KOPT-K1 (cell line): ENCODE results near the gene LRRC4B.
"Not testable (repeated sequence)": the region's sequence is repeated elsewhere in the genome, so short reads cannot be mapped to it uniquely, and the experiment has no call there.

Experiments
- H3K27ac ChIP-seq: fragments of 200-600 bp; sonication (generic); 2 replicates; pipeline ENCODE4 v1.5.1; 2016; ENCODE audit warnings: antibody characterized with exemption, mild to moderate bottlenecking, low read depth, low read length; ENCODE audit not compliant: poor library complexity, severe bottlenecking
- H3K36me3 ChIP-seq: fragments of 200-600 bp; sonication (generic); 2 replicates; pipeline ENCODE4 v1.5.1; 2017; ENCODE audit warnings: antibody characterized with exemption, mild to moderate bottlenecking, low read length, moderate library complexity; ENCODE audit not compliant: insufficient read depth
- H3K9me3 ChIP-seq: fragments of 200-600 bp; sonication (generic); 2 replicates; pipeline ENCODE4 v1.5.1; 2017; ENCODE audit warnings: antibody characterized with exemption, low read length, mild to moderate bottlenecking; ENCODE audit not compliant: insufficient read depth, poor library complexity, severe bottlenecking

LRRC4B gene

DNA sequence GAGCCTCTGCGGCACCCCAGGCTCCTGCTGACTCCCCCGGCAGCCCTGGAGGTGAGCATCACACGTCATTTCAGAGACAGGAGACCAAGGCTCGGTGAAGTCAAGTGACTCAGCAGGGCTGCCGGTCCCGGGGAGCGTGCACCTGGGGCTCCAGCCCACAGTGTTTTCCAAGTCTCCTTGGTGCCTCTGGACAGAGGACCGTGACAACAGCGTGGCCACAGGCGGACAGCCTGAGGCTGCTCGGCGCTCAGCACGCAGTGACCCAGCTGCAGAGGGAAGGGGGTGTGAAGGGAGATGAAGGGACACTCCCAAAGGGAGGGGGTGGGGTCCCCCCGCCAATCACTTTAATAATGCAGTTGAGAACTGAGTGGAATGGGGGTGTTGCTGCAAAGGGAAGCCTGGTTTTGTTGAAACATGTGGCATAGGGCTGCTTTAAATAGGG lies 37.0 kb downstream of the LRRC4B start:
- Histone ChIP-seq H3K9me3 (peaks cover 17% of the 10 kb centered on the region), H3K36me3 (no peaks in the 10 kb centered on the region), H3K27ac (no peak overlapping the region)

DNA sequence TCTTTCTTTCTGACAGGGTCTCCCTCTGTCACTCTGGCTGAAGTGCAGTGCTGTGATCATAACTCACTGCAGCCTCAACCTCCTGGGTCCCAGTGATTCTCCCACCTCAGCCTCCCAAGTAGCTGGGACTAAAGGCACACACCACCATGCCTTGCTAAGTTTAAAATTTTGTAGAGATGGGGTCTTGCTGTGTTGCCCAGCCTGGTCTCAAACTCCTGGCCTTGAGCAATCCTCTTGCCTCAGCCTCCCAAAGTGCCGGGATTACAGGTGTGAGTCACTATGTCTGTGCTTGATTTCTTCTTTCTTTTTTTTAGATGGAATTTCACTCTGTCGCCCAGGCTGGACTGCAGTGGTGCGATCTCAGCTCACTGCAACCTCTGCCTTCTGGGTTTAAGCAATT lies 40.2 kb downstream of the LRRC4B start:
- not testable (repeated sequence) for H3K27ac ChIP-seq, H3K36me3 ChIP-seq
- H3K9me3 ChIP-seq: peaks cover 10% of the 10 kb centered on the region

DNA sequence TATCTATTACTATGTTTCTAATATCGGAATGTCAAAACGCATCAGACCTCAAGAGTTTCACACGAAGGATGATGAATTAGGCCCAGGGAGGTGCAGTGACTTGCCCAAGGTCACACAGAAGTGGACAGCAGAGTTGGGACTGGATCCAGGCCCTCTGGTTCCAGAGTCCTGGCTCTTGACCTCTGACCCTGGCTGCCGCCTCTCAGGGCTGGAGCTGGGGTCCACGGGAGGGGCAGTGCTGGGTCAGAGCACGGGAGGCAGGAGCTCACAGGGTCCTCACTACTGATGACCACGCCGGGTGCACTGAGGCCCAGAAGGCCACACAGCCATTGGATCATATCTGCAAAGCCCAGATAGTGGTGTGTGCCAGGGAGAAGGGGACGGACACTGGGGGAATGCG lies 45.4 kb downstream of the LRRC4B start:
- Histone ChIP-seq H3K36me3 (no peaks in the 10 kb centered on the region), H3K9me3 (no peaks in the 10 kb centered on the region), H3K27ac (no peak overlapping the region)

DNA sequence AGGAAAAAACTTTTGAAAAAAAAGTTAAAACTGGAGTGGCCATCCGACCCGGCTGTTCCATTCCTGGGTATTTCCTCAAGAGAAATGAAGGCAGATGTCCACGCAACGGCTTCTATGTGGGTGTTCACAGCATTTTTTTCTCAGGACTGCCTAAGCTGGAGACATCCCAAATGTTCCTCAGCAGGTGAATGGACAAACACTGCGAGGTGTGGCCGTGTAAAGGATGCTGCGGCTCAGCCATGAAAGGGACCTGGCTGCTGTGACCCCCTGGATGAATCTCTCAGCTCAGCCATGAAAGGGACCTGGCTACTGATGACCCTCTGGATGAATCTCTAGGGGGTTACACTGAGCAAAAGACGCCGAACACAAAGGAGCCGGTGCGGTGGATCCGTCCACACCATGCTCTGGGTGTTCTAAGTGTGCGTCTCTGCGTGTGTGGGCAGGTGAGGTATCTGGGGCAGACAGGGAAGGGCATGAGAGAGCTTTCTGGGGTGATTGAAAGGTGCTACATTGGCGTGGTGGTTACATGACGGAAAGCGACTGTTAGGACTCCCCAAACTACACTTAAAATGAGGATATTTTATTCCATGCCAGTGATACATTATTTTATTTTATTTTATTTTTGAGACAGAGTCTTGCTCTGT lies 47.3 kb downstream of the LRRC4B start:
- Histone ChIP-seq H3K27ac (no peak overlapping the region), H3K36me3 (no peaks in the 10 kb centered on the region), H3K9me3 (no peaks in the 10 kb centered on the region)

DNA sequence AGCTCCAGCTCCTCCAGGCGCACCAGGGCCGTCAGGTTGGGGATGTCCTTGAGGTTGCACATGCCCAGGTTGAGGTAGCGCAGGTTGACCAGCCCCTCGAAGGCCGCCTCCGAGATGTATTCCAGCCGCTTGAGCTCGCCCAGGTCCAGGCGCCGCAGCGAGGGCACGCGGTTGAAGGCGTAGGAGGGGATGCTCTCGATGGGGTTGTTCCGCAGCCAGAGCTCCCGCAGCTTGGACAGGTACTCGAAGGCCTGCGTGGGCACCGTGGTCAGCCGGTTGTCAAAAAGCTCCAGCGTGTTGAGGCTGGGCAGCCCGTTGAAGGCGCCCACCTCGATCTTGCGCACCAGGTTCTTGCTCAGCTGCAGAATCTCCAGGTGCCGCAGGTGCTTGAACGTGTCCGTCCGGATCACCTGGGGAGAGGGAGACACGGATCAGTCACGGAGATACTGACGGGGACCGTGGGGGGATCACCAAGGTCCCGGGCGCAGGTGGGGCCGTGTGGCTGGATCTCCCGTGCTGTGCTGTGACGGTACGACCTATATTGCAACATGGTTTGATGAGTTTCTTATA lies 49.1 kb downstream of the LRRC4B start:
- Histone ChIP-seq H3K9me3 (no peaks in the 10 kb centered on the region), H3K27ac (no peak overlapping the region), H3K36me3 (no peaks in the 10 kb centered on the region)

DNA sequence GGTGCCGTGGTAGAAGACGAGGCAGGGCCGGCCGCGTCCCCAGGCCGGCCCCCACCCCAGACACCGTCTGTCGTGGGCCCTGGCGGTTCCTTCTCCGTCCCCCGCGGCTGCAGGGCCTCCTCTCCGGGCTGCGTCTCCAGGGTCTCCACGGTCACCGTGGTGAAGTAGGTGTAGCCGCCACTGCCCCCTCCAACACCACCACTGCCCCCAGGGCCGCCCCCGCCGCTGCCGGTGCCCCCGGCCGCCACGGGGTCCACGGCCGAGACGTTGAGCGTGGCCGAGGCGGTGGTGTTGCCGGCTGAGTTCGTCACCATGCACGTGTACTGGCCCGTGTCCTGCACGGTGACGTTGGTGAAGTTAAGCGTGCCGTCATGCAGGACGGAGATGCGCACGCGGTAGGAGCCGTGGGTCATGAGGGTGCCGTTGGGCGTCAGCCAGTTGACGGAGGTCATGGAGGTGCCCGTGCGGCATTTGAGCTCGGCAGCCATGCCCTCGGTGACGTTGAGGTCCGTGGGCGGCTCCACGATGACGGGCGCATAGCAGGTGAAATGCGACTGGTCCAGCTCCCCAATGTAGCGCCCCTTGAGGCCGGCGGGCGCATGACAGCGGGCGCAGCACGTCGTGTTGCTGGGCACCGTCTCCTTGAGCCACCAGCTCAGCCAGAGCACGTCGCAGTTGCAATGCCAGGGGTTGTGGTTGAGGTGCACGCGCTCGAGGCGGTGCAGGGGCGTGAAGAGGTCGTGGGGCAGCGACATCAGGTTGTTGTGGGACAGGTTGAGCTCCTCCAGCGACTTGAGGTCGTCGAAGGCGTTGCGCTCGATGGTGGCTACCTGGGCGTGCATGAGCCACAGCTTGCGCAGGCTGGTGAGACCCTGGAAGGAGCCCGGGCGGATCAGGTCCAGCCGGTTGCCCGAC lies 49.9 kb downstream of the LRRC4B start:
- Histone ChIP-seq H3K9me3 (no peaks in the 10 kb centered on the region), H3K27ac (no peak overlapping the region), H3K36me3 (no peaks in the 10 kb centered on the region)

DNA sequence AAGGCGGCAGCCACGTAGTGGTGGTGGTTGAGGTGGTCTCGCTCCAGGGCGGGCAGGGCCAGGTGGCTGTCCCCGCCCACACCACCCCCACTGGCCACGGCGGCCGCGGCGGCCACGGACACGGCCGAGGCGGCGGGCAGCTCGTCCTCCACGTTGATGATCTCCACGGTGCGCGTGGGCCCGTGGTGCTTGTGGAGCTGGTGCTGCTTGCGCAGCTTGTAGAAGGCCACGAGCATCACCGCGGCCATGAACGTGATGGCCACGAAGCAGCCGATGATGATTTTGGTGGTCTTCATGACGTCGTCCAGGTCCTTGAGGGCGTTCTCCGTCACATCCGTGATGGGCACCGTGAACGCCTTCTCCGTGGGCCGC lies 50.5 kb downstream of the LRRC4B start:
- Histone ChIP-seq H3K36me3 (no peaks in the 10 kb centered on the region), H3K9me3 (no peaks in the 10 kb centered on the region), H3K27ac (no peak overlapping the region)

DNA sequence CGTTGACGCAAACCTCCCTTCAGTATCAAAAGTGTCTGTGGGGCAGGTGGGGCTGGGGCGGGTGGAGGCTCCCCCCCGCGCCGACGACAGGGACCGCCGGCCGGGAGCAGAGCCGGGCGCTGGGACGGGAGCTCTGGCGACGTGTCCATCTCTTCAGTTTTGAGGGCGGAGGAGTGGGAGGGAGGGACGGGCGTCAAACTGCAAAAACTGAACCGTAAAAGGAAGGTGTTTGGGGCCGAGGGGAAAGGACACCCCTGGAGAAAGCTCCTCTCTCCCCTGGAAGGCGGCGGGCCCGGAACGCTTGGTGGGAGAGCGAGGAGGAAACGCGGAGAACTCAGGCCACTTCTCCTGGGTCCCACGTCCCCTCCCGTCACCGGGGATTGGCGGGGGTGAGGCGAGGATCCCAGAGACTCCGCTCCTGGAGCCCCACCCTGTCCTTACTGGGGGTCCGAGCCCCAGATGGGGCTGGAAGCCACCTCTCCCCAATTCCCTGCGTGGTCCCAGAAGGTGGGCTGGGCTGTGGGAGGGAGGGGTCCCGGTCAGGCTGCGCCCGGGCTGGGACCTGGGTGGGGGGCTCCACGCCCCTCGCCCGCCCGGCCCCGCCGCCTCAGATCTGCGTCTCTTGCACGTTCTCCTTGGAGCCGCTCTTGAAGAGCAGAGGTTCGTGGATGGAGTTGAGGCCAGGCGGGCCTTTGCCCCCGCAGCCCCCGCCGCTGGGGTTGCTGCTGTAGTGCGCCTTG lies 51.1 kb downstream of the LRRC4B start:
- Histone ChIP-seq H3K27ac (no peak overlapping the region), H3K9me3 (no peaks in the 10 kb centered on the region), H3K36me3 (no peaks in the 10 kb centered on the region)

DNA sequence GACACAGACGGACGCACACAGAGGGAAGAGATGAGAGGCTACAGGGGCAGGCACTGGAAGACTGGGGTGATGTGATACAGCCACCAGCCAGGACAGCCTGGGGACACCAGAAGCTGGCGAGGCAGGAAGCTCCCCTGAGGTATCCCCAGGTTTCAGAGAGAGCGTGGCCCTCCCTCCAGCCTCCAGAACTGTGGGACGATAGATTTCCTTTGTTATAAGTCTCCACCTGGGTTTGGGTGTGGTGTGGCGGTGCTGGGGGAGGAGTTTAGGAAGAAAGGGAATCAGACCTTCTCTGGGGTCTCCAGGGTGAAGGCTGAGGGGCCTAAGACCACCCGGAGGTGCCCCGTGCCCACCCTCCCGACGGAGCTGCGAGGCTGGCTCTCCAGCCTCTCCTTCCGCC lies 51.8 kb downstream of the LRRC4B start:
- Histone ChIP-seq H3K36me3 (no peaks in the 10 kb centered on the region), H3K9me3 (no peaks in the 10 kb centered on the region), H3K27ac (no peak overlapping the region)

DNA sequence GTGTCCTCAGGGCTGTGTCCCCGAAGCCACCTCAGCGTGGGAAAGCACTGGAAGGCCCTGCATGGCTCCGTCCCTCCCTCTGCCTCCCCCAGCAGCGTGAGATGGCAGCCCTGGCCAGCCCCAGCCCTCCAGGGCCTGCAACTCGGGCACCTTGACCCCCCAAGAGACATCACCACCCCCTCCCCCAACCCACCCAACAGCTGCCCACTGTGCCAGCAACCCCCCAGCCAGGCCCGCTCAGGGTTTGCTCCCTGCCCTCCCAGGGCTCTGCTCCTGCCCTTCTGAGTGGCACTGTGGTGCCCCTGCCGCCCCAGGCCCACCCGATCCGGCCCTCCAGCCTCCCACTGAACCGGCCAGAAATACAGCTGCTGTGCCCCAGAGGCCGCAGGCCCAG lies 53.1 kb downstream of the LRRC4B start:
- Histone ChIP-seq H3K36me3 (no peaks in the 10 kb centered on the region), H3K27ac (peak overlapping the region; percentile 61), H3K9me3 (no peaks in the 10 kb centered on the region)

DNA sequence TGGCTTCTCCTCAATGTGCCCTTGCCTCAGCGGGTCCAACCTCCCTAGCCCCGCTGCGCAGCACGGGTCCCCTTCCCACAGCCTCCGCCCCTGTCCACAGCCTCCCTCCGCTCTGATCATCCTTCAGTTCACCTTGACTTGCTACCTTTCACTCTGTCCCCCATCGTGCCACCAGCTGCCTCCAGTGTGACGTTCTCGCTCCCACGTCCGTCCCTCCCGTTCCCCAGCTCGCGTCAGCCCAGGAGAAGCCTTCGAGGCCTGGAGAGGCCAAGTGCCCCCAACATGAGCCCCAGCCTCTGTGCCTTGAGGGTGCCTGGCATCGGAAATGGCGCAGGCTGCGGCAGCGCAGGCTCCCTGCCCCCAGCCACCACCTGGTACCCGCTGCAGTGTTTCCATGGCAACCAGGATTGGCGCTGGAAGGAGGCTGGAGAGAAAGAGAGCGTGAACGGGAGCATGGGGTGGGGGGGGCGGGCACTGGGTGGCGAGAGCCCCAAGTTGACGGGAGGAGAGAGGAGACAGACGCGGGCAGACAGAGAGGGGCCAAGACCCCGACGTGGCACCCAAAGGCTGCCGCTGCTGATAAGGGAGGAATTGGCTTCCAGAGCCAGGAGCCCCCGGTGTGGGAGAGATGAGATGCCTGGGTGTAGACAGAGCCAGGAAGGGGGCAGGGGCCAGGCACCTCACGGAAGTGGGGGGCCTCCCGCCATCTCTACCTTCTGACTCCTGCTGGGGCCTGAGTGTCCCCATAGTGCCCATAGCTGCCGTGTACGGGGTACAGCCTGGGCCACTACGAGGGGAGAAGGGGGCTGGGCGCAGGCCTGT lies 53.7 kb downstream of the LRRC4B start:
- Histone ChIP-seq H3K36me3 (no peaks in the 10 kb centered on the region), H3K9me3 (no peaks in the 10 kb centered on the region), H3K27ac (peak overlapping the region; percentile 61)

DNA sequence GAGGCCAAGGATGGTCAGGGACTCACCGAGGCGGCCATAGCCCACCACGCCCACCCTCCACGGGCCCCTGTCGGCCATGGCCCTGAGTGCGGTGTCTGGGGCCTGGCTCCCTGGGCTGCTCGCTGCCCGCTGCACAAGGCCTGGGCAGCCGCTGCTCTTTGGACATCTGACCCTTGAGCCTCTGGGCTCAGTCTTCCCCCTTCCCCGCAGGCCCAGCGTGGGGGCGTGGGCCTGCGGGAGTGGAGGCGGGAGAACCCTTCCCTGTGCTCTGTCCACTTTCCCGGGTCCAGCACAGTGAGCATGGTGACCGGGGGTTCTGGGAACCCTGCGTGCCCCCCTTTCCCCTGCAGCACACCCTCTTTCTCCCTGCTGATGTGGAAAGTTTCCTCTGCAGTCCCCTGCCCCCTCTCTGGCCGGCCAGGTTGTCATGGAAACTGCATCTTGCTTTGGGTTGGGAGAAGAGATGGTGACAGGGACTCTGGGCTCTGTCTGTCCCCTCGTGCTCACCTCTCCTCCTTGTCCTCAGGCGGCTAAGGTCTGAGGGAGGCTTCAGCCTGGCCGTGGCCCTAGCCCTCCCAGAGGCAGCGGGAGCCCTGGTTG lies 54.4 kb downstream of the LRRC4B start, which contains the start of gene ASPDH:
Gene ASPDH (minus strand): TSS at position 168 of the 600 bp plus-strand sequence. CDS start 90 bp downstream, at position 78.
- peak within 1 kb of the TSS; percentile 61 for H3K27ac ChIP-seq
- H3K36me3 ChIP-seq: no peaks in the 10 kb centered on the region
- H3K9me3 ChIP-seq: no peaks in the 10 kb centered on the region

DNA sequence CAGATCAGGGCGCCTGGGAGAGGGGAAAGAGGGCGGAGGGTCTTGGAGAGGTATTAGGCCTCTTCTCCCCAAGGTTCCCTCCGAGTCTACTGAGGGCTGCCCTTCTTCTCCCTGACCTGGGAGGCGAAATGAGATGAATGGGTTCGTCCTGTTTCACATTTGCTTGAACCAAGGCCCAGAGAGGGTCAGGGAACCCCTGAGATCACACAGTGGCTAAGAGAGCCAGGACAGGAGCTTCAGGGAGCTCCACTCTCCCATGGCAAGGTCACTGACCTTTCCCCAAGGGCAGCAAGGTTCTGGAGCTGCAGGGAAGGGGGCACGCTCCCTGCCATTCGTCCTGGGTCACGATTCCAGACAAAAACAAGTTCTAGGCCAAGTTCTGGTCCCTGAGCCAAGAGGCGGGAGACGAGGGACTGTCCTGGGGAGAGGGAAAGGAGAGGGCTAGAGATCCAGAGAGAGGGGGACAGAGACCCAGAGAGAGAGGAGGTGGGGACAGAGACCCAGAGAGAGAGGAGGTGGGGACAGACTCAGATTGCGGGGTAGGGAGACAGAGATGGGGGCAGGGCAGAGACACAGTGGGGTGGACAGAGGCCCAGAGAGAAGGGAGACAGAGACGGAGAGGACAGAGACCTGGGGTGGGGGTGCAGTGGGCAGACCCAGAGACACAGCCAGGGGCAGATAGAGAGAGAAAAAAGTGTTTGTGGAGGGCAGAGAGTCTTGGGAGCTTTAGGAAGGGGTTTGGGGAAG lies 55.1 kb downstream of the LRRC4B start:
- Histone ChIP-seq H3K27ac (peak overlapping the region; percentile 61), H3K9me3 (no peaks in the 10 kb centered on the region), H3K36me3 (no peaks in the 10 kb centered on the region)
